ENCODE data around the gene ADARB1. TPM values are rescaled to one million over a fixed set of nuclear protein-coding genes. Genes with fewer than 3 reads are reported as not detected.
A peak's percentile ranks its signal among the peaks of the same experiment; 100 is the strongest.
"Not testable (repeated sequence)": the region's sequence is repeated elsewhere in the genome, so short reads cannot be mapped to it uniquely, and the experiment has no call there.

ADARB1 gene
- total RNA-seq, 1 experiment from 2014 or later, result 14.6 TPM

DNA sequence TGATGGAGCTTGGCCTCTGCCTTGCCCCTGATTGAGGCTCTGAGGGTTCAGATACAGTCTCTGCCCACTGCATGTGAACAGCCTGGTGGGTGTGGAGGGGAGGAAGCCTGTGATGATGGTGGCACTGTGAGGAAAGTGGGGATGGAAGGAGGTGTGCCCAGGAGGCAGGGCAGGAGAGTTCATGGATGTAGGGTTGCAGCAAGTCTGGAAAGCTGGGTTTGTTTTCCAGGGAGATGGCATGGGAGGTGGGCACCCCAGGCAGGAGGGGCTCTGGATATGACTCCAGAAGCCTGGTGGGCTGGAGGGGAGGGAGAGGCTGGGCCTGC, 63.2 kb downstream of the ADARB1 start (continued):
- no peak for TF ChIP-seq ZNF396 (CRISPR knock-in tag; IDR thresholded peaks at IDR 0.05; ENCODE audit: borderline replicate concordance)
- TF ChIP-seq ZNF219 (CRISPR knock-in tag; IDR thresholded peaks at IDR 0.05; ENCODE audit: borderline replicate concordance), result no peak

DNA sequence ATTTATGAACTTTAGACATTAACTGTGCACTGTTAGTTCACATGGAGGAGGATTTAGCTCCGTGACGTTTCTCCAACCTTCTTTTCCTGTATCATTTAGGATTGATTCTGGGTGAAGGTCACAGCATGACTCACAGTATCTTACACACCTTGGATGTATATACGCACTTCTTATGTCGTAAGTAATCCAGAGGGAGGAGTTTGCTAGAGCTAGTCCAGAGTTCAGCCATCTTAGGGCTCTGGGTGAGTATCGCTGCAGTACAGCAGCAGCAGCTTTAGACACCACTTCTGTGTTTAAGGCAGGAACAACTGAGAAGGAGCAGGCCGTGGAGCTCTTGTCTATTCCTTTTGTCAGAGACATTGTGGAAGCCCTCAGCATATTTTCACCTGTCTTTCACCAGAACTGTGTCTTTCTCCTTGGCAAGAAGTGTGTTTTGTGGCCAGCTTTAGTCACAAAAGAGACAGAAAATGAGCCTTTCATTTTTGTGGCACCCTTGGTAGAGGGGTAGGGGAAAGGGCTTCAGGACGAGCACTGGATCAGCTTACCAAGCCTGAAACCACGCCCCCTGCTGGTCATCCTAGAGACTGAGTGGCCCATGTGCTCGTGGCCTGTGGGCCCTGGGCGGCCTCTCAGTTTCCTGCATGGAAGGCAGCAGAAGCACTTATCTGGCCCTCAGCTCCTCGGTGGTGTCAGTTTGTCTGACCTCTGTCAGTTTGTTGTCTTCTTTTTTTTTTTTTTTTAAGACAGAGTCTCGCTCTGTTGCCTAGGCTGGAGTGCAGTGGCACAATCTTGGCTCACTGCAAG, 64.0 kb downstream of the ADARB1 start:
- TF ChIP-seq RELA (CRISPR knock-in tag; IDR thresholded peaks at IDR 0.05; ENCODE audit: borderline replicate concordance), result no peak
- TF ChIP-seq, protein P1, sequence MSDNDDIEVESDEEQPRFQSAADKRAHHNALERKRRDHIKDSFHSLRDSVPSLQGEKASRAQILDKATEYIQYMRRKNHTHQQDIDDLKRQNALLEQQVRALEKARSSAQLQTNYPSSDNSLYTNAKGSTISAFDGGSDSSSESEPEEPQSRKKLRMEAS (CRISPR knock-in tag; IDR thresholded peaks at IDR 0.05), result 0 out of 2 replicates have a peak, but pooled peaks have one; percentile 15
- TF ChIP-seq, protein P2, sequence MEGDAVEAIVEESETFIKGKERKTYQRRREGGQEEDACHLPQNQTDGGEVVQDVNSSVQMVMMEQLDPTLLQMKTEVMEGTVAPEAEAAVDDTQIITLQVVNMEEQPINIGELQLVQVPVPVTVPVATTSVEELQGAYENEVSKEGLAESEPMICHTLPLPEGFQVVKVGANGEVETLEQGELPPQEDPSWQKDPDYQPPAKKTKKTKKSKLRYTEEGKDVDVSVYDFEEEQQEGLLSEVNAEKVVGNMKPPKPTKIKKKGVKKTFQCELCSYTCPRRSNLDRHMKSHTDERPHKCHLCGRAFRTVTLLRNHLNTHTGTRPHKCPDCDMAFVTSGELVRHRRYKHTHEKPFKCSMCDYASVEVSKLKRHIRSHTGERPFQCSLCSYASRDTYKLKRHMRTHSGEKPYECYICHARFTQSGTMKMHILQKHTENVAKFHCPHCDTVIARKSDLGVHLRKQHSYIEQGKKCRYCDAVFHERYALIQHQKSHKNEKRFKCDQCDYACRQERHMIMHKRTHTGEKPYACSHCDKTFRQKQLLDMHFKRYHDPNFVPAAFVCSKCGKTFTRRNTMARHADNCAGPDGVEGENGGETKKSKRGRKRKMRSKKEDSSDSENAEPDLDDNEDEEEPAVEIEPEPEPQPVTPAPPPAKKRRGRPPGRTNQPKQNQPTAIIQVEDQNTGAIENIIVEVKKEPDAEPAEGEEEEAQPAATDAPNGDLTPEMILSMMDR (IDR thresholded peaks at IDR 0.05), result peak; percentile 86
- DNase-seq (ENCODE audit: low spot score), result peak; percentile 86
- Mint-ChIP-seq H3K36me3 (no peaks in the 10 kb centered on the region), H3K4me3 (no peak overlapping the region), H3K9me3 (no peaks in the 10 kb centered on the region), H3K4me1 (peaks cover 3% of the 10 kb centered on the region; the same call in 1 of the 2 replicates), H3K27me3 (ENCODE audit: low read depth) (no peaks in the 10 kb centered on the region), H3K27ac (no peak overlapping the region)
- CTCF ChIA-PET, result interaction anchor here (0.6 to 4.5 kb wide), 86 partner anchors 9 to 1077 kb away, joined by 3 to 58 read pairs (median 5); partner anchors contain the start of genes ADARB1 and POFUT2
- POLR2A ChIA-PET, result no interaction called here
- ATAC-seq, result peak; percentile 45

DNA sequence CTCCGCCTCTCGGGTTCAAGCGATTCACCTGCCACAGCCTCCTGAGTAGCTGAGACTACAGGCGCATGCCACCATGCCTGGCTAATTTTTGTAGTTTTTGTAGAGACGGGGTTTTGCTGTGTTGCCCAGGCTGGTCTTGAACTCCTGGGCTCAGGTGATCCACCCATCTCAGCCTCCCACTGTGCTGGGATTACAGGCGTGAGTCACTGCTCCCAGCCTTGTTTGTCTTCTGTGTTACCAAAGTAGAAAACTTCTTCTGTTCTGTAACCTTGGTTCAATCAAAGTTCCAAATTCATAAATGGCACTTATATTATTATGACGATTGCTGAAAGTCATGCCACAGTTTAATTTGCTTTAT, 64.6 kb downstream of the ADARB1 start:
- H3K9me3 Mint-ChIP-seq; H3K36me3 Mint-ChIP-seq; H3K4me3 Mint-ChIP-seq; H3K27ac Mint-ChIP-seq; POLR2A ChIA-PET; DNase-seq (ENCODE audit: low spot score); H3K4me1 Mint-ChIP-seq; ATAC-seq; H3K27me3 Mint-ChIP-seq (ENCODE audit: low read depth): not testable (repeated sequence)
- CTCF ChIA-PET, result interaction anchor here (0.7 to 4.5 kb wide), 74 partner anchors 8 to 1077 kb away, joined by 3 to 58 read pairs (median 5); partner anchors contain the start of genes ADARB1 and POFUT2

DNA sequence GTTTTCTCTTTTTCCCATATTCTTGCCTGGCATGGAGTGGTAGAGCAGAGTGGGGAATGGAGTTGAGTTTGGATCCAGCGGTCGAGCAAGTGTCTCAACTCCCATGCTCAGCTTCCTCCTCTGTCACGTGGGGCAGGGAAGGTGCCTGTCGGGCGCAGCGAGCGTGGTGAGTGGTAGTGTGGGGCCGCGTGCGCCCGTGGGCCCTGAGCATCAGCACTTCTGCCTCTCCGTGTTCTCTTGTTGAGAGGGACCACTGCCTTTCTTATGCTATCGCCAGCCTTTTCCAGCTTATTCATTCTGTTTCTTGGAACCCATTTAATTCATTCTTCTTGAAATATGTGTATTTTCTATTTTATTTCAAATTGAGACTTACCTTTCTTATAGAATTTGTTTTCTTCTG, 65.1 kb downstream of the ADARB1 start:
- peaks cover 3% of the 10 kb centered on the region; the same call in 1 of the 2 replicates for H3K4me1 Mint-ChIP-seq
- H3K27ac Mint-ChIP-seq, result no peak overlapping the region
- H3K4me3 Mint-ChIP-seq, result no peak overlapping the region
- POLR2A ChIA-PET, result no interaction called here
- no peak for ATAC-seq
- H3K27me3 Mint-ChIP-seq (ENCODE audit: low read depth), result no peaks in the 10 kb centered on the region
- no peaks in the 10 kb centered on the region for H3K36me3 Mint-ChIP-seq
- TF ChIP-seq ZNF263 (CRISPR knock-in tag; IDR thresholded peaks at IDR 0.05; ENCODE audit: low read depth), result no peak
- no peak for TF ChIP-seq ESRRA (CRISPR knock-in tag; IDR thresholded peaks at IDR 0.05; ENCODE audit: borderline replicate concordance)
- TF ChIP-seq CREM (CRISPR knock-in tag; IDR thresholded peaks at IDR 0.05), result no peak
- TF ChIP-seq NFYB (CRISPR knock-in tag; conservative IDR thresholded peaks at IDR 0.05; ENCODE audit: low read depth), result no peak
- H3K9me3 Mint-ChIP-seq, result no peaks in the 10 kb centered on the region
- CTCF ChIA-PET, result interaction anchor here (0.7 to 4.5 kb wide), 39 partner anchors 9 to 831 kb away, joined by 3 to 49 read pairs (median 7); partner anchors contain the start of genes ADARB1 and POFUT2
- DNase-seq (ENCODE audit: low spot score), result no peak

DNA sequence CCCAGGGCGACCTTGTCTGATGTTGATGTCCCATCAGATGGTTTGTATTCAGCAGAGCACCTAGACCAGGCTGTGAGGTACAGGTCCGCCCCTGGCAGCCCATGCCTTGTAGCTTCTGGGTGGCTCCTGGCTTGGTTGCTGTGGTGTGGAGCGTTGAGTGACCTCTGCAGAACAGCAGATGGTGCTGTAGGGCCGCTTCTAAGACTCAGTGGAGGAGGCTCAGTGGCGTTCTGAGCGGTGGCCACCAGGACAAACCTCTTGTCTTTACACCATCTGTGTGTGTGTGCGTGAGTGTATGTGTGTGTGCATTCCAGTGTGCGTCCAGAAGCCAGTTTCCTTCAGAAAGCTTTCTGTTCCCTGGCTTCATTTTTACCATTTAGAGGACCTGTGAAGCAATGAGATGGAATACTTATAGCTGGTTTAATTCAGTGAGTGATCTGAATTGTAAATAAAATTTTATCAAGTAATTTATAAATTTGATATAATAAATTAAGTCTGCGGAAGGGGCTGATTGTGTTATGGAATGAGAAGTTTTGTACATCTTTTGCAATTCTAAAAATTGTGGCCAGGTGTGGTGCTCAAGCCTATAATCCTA, 66.1 kb downstream of the ADARB1 start:
- no peaks in the 10 kb centered on the region for H3K36me3 Mint-ChIP-seq
- H3K4me3 Mint-ChIP-seq, result no peak overlapping the region
- H3K27ac Mint-ChIP-seq, result no peak overlapping the region
- TF ChIP-seq, protein P3, sequence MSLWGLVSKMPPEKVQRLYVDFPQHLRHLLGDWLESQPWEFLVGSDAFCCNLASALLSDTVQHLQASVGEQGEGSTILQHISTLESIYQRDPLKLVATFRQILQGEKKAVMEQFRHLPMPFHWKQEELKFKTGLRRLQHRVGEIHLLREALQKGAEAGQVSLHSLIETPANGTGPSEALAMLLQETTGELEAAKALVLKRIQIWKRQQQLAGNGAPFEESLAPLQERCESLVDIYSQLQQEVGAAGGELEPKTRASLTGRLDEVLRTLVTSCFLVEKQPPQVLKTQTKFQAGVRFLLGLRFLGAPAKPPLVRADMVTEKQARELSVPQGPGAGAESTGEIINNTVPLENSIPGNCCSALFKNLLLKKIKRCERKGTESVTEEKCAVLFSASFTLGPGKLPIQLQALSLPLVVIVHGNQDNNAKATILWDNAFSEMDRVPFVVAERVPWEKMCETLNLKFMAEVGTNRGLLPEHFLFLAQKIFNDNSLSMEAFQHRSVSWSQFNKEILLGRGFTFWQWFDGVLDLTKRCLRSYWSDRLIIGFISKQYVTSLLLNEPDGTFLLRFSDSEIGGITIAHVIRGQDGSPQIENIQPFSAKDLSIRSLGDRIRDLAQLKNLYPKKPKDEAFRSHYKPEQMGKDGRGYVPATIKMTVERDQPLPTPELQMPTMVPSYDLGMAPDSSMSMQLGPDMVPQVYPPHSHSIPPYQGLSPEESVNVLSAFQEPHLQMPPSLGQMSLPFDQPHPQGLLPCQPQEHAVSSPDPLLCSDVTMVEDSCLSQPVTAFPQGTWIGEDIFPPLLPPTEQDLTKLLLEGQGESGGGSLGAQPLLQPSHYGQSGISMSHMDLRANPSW (CRISPR knock-in tag; conservative IDR thresholded peaks at IDR 0.05; ENCODE audit: low read depth), result no peak
- no peak for TF ChIP-seq JAZF1 (CRISPR knock-in tag; IDR thresholded peaks at IDR 0.05)
- TF ChIP-seq, protein P2 (IDR thresholded peaks at IDR 0.05), result peak; percentile 54; the same call in 1 of the 2 replicates
- ChIA-PET CTCF (interaction anchor here (0.5 to 4.5 kb wide), 55 partner anchors 8 to 830 kb away, joined by 3 to 35 read pairs (median 5); partner anchors contain the start of genes ADARB1, POFUT2 and SLX9), POLR2A (no interaction called here)
- no peaks in the 10 kb centered on the region for H3K27me3 Mint-ChIP-seq (ENCODE audit: low read depth)
- peak; percentile 85 for DNase-seq (ENCODE audit: low spot score)
- ATAC-seq, result peak; percentile 95
- H3K9me3 Mint-ChIP-seq, result no peaks in the 10 kb centered on the region
- peaks cover 3% of the 10 kb centered on the region; the same call in 1 of the 2 replicates for H3K4me1 Mint-ChIP-seq

DNA sequence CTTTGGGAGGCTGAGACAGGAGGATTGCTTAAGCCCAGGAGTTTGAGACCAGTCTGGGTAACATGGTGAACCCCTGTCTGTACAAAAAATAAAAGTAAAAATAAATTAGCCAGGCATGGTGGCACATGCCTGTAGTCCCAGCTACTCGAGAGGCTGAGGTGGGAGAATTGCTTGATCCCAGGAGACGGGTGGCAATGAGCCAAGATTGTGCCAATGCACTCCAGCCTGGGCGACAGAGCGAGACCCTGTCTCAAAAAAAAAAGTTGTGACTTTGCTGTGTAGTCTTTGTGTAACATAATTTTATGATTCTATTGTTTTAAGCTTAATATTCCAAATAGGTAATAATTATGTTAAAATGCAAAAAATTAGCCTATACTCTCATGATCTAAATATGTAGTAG, 66.6 kb downstream of the ADARB1 start:
- H3K4me3 Mint-ChIP-seq; POLR2A ChIA-PET; H3K4me1 Mint-ChIP-seq; H3K9me3 Mint-ChIP-seq; H3K27me3 Mint-ChIP-seq (ENCODE audit: low read depth); DNase-seq (ENCODE audit: low spot score); H3K36me3 Mint-ChIP-seq; H3K27ac Mint-ChIP-seq; ATAC-seq: not testable (repeated sequence)
- CTCF ChIA-PET, result interaction anchor here (0.5 to 3.6 kb wide), 37 partner anchors 8 to 299 kb away, joined by 3 to 35 read pairs (median 6); partner anchors contain the start of genes POFUT2 and SLX9

Measured in WTC11 (cell line).